CD14-positive monocyte (primary cell): ENCODE measurements around the gene C1QBP. TPM values are rescaled to one million over a fixed set of nuclear protein-coding genes. Genes with fewer than 3 reads are reported as not detected.

ENCODE experiments used
- DNase-seq, 3 donors: peaks; one replicate each; pipeline ENCODE4 v3.0.0-alpha.2; 2011 to 2022
- H2AFZ ChIP-seq: 2 replicates; pipeline ENCODE4 v1.6.0; 2012; ENCODE audit warnings: mild to moderate bottlenecking, low read depth, low read length, inconsistent platforms; ENCODE audit not compliant: insufficient read depth, poor library complexity, severe bottlenecking
- H3K27ac ChIP-seq, 2 donors: 1 replicate in 1 of 2; 2 replicates in 1 of 2; pipeline ENCODE4 v1.5.1; 2012 to 2013; ENCODE audit warnings: low read length in 2 of 2, control low read depth in 1 of 2, inconsistent platforms in 1 of 2, low read depth in 1 of 2, mild to moderate bottlenecking in 1 of 2
- H3K27me3 ChIP-seq, 2 donors: one replicate each; pipeline versions ENCODE4 v1.6.0 to v1.6.1; 2011 to 2013; ENCODE audit warnings: low read length in 2 of 2; ENCODE audit not compliant: control insufficient read depth in 2 of 2, insufficient read depth in 2 of 2
- H3K36me3 ChIP-seq, 2 donors: replicated peaks in 1 of 2; 1 replicate in 1 of 2; 2 replicates in 1 of 2; pipeline versions ENCODE4 v1.5.1 to v1.6.1; 2012 to 2013; ENCODE audit warnings: low read length in 2 of 2, control low read depth in 1 of 2, inconsistent platforms in 1 of 2, mild to moderate bottlenecking in 1 of 2; ENCODE audit not compliant: insufficient read depth in 2 of 2, control insufficient read depth in 1 of 2
- H3K4me1 ChIP-seq, 2 donors: 1 replicate in 1 of 2; 2 replicates in 1 of 2; pipeline versions ENCODE4 v1.5.1 to v1.6.1; 2012 to 2013; ENCODE audit warnings: low read length in 2 of 2, control low read depth in 1 of 2, inconsistent platforms in 1 of 2, mild to moderate bottlenecking in 1 of 2, moderate library complexity in 1 of 2; ENCODE audit not compliant: insufficient read depth in 2 of 2, control insufficient read depth in 1 of 2
- H3K4me2 ChIP-seq: replicated peaks from 2 replicates; pipeline ENCODE3; 2012; ENCODE audit warnings: low read length, moderate library complexity, mild to moderate bottlenecking; ENCODE audit not compliant: poor library complexity, severe bottlenecking; ENCODE audit errors: extremely low read depth
- H3K4me3 ChIP-seq, 3 experiments: fragments of 200-600 bp in 1 of 3; sonication (generic) in 1 of 3; replicated peaks in 1 of 3; 1 replicate in 2 of 3; 2 replicates in 1 of 3; pipeline ENCODE4 v1.5.1; 2011 to 2013; ENCODE audit warnings: low read length in 3 of 3, mild to moderate bottlenecking in 3 of 3, control low read depth in 2 of 3, low read depth in 2 of 3, inconsistent platforms in 1 of 3, moderate library complexity in 1 of 3
- H3K79me2 ChIP-seq: 2 replicates; pipeline ENCODE4 v1.6.0; 2012; ENCODE audit warnings: mild to moderate bottlenecking, control low read depth, inconsistent platforms, low read length, moderate library complexity; ENCODE audit not compliant: insufficient read depth
- H3K9ac ChIP-seq: 2 replicates; pipeline ENCODE4 v1.6.0; 2017; ENCODE audit warnings: low read length, mild to moderate bottlenecking; ENCODE audit not compliant: insufficient read depth, poor library complexity, severe bottlenecking
- H3K9me3 ChIP-seq, 2 donors: replicated peaks in 1 of 2; 1 replicate in 1 of 2; 2 replicates in 1 of 2; pipeline versions ENCODE4 v1.5.1 to v1.6.1; 2012 to 2013; ENCODE audit warnings: low read length in 2 of 2, control low read depth in 1 of 2; ENCODE audit not compliant: control insufficient read depth in 1 of 2, insufficient read depth in 1 of 2
- H4K20me1 ChIP-seq: 2 replicates; pipeline ENCODE4 v1.6.0; 2012; ENCODE audit warnings: mild to moderate bottlenecking, low read length, control low read depth, moderate library complexity; ENCODE audit not compliant: insufficient read depth
- H3K27ac Mint-ChIP-seq, 7 donors: one replicate each; pipeline ENCODE4 v1.8.0; 2020; ENCODE audit warnings: mild to moderate bottlenecking in 7 of 7, mixed read lengths in 7 of 7, moderate library complexity in 6 of 7, inconsistent platforms in 2 of 7
- H3K27me3 Mint-ChIP-seq, 3 donors: one replicate each; pipeline ENCODE4 v1.8.0; 2021 to 2022; ENCODE audit warnings: low read depth in 3 of 3, mild to moderate bottlenecking in 3 of 3, mixed read lengths in 3 of 3, moderate library complexity in 3 of 3, inconsistent platforms in 1 of 3
- H3K36me3 Mint-ChIP-seq, 2 donors: one replicate each; pipeline ENCODE4 v1.8.0; 2020; ENCODE audit warnings: mixed read lengths in 2 of 2, inconsistent platforms in 1 of 2, mild to moderate bottlenecking in 1 of 2
- H3K4me1 Mint-ChIP-seq: one replicate; pipeline ENCODE4 v1.8.0; 2020; ENCODE audit warnings: mild to moderate bottlenecking, mixed read lengths
- H3K4me3 Mint-ChIP-seq, 2 donors: one replicate each; pipeline ENCODE4 v1.8.0; 2020; ENCODE audit warnings: mild to moderate bottlenecking in 2 of 2, mixed read lengths in 2 of 2, moderate library complexity in 1 of 2
- H3K9me3 Mint-ChIP-seq, 7 donors: one replicate each; pipeline ENCODE4 v1.8.0; 2020 to 2022; ENCODE audit warnings: mixed read lengths in 7 of 7, mild to moderate bottlenecking in 6 of 7, moderate library complexity in 6 of 7, inconsistent platforms in 2 of 7
- CTCF ChIP-seq: fragments of 200-600 bp; IDR thresholded peaks from one replicate; pipeline ENCODE4 v1.8.0; 2022; ENCODE audit warnings: antibody characterized with exemption, mild to moderate bottlenecking
- WGBS: methylation state at CpG from one replicate; pipeline ENCODE4 v1.1.5; 2013; ENCODE audit warnings: missing lambda C conversion rate; ENCODE audit not compliant: insufficient coverage; 5-methylcytosine and 5-hydroxymethylcytosine counted together
- intact Hi-C, 2 donors: fragments of 100-400 bp; cut with micrococcal nuclease; formaldehyde crosslinking; loops; one replicate each; pipeline versions ENCODE4 v1.15.0 to v1.15.1; 2023
- polyA plus RNA-seq, 3 donors: library from polyadenylated mRNA; depleted of rRNA in 1 of 3; unstranded in 2 of 3; stranded (reverse) in 1 of 3; fragments of 300-500 nt in 2 of 3; fragments of >200 nt in 1 of 3; fragmentation: Illumina TruSeq in 2 of 3; gene quantifications; 1 replicate in 2 of 3; 2 replicates in 1 of 3; pipeline ENCODE4 v1.2.3, GENCODE V29; 2012 to 2021

The C1QBP gene
- polyA plus RNA-seq, 3 donors = 32.7 to 169 (median 122) TPM

- H3K9me3 ChIP-seq = no peaks in the 10 kb centered on the region
- Mint-ChIP-seq H3K27ac (peak overlapping the region in 1 of 7 donors; percentile 87), H3K4me3 (no peak overlapping the region)
Observed at GRCh38 chr17:5466295-5466694, 27.3 kb upstream of the C1QBP start.

GRCh38 chr17:5464717-5465507 lies 26.0 kb upstream of the C1QBP start:
- peaks cover 59% of the 10 kb centered on the region for H3K4me1 Mint-ChIP-seq
- H3K4me3 Mint-ChIP-seq = no peak overlapping the region
- no peak overlapping the region for H3K9ac ChIP-seq
- H3K79me2 ChIP-seq = peaks cover 57% of the 10 kb centered on the region
- WGBS = 84% methylated on average over 8 of the region's 10 CpGs
- no peaks in the 10 kb centered on the region for H3K27me3 ChIP-seq
- peaks cover 38 to 42% of the 10 kb centered on the region in 2 donors for H3K4me1 ChIP-seq
- peaks cover 0 to 2% (median 0%) of the 10 kb centered on the region in 3 donors for H3K27me3 Mint-ChIP-seq
- H3K9me3 Mint-ChIP-seq = no peaks in the 10 kb centered on the region
- H3K36me3 ChIP-seq = peaks cover 4 to 13% of the 10 kb centered on the region in 2 donors
- no peak for TF ChIP-seq CTCF
- intact Hi-C loops = no loop called here
- no peak overlapping the region for H3K4me2 ChIP-seq
- no peak overlapping the region for H3K27ac ChIP-seq
- peaks cover 19 to 31% of the 10 kb centered on the region in 2 donors for H3K36me3 Mint-ChIP-seq
- no peaks in the 10 kb centered on the region for H3K9me3 ChIP-seq
- peaks cover 4% of the 10 kb centered on the region for H4K20me1 ChIP-seq
- no peak for DNase-seq
- H3K4me3 ChIP-seq = no peak overlapping the region
- peak overlapping the region in 4 of 7 donors; percentile 1 to 75 (median 15) for H3K27ac Mint-ChIP-seq
- H2AFZ ChIP-seq = no peak overlapping the region

More at GRCh38 chr17:5466295-5466694, 27.3 kb upstream of the C1QBP start:
- peaks cover 0 to 3% (median 0%) of the 10 kb centered on the region in 7 donors for H3K9me3 Mint-ChIP-seq
- no peak for TF ChIP-seq CTCF
- Histone ChIP-seq H3K4me3 (no peak overlapping the region), H3K4me2 (no peak overlapping the region), H3K27ac (no peak overlapping the region), H3K36me3 (peaks cover 0 to 1% of the 10 kb centered on the region in 2 donors), H3K27me3 (no peaks in the 10 kb centered on the region), H4K20me1 (peaks cover 4% of the 10 kb centered on the region), H3K4me1 (peaks cover 38 to 42% of the 10 kb centered on the region in 2 donors), H3K79me2 (peaks cover 53% of the 10 kb centered on the region), H3K9ac (no peak overlapping the region), H2AFZ (no peak overlapping the region)
- H3K36me3 Mint-ChIP-seq = peaks cover 8 to 18% of the 10 kb centered on the region in 2 donors
- H3K27me3 Mint-ChIP-seq = peaks cover 0 to 2% (median 0%) of the 10 kb centered on the region in 3 donors
- no peak for DNase-seq
- H3K4me1 Mint-ChIP-seq = peaks cover 59% of the 10 kb centered on the region
- intact Hi-C loops = no loop called here
- 100% methylated on average over 1 of the region's 4 CpGs for WGBS
